ENCODE measurements around the gene LRRC47. TPM values are rescaled to one million over a fixed set of nuclear protein-coding genes. Genes with fewer than 3 reads are reported as not detected.

Gene LRRC47
- total and polyA plus RNA-seq, 2 of the 13 experiments (the other 11 are each of a cell fraction or from before 2014, with no cell fraction given) = 18.3 to 52.5 TPM

GRCh38 chr1:3746830-3747521 is 49.3 kb downstream of the LRRC47 start (continued):
- TF ChIP-seq ZNF260 (CRISPR knock-in tag; IDR thresholded peaks at IDR 0.05; ENCODE audit: borderline replicate concordance, low read depth) = no peak
- TF ChIP-seq, protein P1, sequence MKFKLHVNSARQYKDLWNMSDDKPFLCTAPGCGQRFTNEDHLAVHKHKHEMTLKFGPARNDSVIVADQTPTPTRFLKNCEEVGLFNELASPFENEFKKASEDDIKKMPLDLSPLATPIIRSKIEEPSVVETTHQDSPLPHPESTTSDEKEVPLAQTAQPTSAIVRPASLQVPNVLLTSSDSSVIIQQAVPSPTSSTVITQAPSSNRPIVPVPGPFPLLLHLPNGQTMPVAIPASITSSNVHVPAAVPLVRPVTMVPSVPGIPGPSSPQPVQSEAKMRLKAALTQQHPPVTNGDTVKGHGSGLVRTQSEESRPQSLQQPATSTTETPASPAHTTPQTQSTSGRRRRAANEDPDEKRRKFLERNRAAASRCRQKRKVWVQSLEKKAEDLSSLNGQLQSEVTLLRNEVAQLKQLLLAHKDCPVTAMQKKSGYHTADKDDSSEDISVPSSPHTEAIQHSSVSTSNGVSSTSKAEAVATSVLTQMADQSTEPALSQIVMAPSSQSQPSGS (CRISPR knock-in tag; IDR thresholded peaks at IDR 0.05) = no peak
- TF ChIP-seq ZNF616 (CRISPR knock-in tag; IDR thresholded peaks at IDR 0.05; ENCODE audit: low read depth) = 0 out of 2 replicates have a peak, but pooled peaks have one; percentile 43
- TF ChIP-seq, protein P2, sequence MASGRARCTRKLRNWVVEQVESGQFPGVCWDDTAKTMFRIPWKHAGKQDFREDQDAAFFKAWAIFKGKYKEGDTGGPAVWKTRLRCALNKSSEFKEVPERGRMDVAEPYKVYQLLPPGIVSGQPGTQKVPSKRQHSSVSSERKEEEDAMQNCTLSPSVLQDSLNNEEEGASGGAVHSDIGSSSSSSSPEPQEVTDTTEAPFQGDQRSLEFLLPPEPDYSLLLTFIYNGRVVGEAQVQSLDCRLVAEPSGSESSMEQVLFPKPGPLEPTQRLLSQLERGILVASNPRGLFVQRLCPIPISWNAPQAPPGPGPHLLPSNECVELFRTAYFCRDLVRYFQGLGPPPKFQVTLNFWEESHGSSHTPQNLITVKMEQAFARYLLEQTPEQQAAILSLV (CRISPR knock-in tag; IDR thresholded peaks at IDR 0.05; ENCODE audit: borderline replicate concordance) = peak; percentile 22; the same call in 1 of the 2 replicates
- TF ChIP-seq, protein P3, sequence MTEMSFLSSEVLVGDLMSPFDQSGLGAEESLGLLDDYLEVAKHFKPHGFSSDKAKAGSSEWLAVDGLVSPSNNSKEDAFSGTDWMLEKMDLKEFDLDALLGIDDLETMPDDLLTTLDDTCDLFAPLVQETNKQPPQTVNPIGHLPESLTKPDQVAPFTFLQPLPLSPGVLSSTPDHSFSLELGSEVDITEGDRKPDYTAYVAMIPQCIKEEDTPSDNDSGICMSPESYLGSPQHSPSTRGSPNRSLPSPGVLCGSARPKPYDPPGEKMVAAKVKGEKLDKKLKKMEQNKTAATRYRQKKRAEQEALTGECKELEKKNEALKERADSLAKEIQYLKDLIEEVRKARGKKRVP (CRISPR knock-in tag; IDR thresholded peaks at IDR 0.05) = no peak
- peak; percentile 59 for TF ChIP-seq DRAP1 (CRISPR knock-in tag; IDR thresholded peaks at IDR 0.05)
- TF ChIP-seq BCL6 (CRISPR knock-in tag; IDR thresholded peaks at IDR 0.05) = no peak
- 0 out of 2 replicates have a peak, but pooled peaks have one; percentile 17 for TF ChIP-seq ZKSCAN8 (CRISPR knock-in tag; IDR thresholded peaks at IDR 0.05; ENCODE audit: borderline replicate concordance)
- peak; percentile 65; the same call in 1 of the 2 replicates for TF ChIP-seq ZNF547 (CRISPR knock-in tag; IDR thresholded peaks at IDR 0.05)
- TF ChIP-seq FOXA3 (CRISPR knock-in tag; IDR thresholded peaks at IDR 0.05) = no peak
- no peak for TF ChIP-seq HHEX (CRISPR knock-in tag; IDR thresholded peaks at IDR 0.05)
- no peak for TF ChIP-seq SIX4 (CRISPR knock-in tag; IDR thresholded peaks at IDR 0.05)
- TF ChIP-seq ZNF275 (CRISPR knock-in tag; IDR thresholded peaks at IDR 0.05; ENCODE audit: borderline replicate concordance) = no peak
- TF ChIP-seq, protein P4, sequence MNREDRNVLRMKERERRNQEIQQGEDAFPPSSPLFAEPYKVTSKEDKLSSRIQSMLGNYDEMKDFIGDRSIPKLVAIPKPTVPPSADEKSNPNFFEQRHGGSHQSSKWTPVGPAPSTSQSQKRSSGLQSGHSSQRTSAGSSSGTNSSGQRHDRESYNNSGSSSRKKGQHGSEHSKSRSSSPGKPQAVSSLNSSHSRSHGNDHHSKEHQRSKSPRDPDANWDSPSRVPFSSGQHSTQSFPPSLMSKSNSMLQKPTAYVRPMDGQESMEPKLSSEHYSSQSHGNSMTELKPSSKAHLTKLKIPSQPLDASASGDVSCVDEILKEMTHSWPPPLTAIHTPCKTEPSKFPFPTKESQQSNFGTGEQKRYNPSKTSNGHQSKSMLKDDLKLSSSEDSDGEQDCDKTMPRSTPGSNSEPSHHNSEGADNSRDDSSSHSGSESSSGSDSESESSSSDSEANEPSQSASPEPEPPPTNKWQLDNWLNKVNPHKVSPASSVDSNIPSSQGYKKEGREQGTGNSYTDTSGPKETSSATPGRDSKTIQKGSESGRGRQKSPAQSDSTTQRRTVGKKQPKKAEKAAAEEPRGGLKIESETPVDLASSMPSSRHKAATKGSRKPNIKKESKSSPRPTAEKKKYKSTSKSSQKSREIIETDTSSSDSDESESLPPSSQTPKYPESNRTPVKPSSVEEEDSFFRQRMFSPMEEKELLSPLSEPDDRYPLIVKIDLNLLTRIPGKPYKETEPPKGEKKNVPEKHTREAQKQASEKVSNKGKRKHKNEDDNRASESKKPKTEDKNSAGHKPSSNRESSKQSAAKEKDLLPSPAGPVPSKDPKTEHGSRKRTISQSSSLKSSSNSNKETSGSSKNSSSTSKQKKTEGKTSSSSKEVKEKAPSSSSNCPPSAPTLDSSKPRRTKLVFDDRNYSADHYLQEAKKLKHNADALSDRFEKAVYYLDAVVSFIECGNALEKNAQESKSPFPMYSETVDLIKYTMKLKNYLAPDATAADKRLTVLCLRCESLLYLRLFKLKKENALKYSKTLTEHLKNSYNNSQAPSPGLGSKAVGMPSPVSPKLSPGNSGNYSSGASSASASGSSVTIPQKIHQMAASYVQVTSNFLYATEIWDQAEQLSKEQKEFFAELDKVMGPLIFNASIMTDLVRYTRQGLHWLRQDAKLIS (CRISPR knock-in tag; IDR thresholded peaks at IDR 0.05) = no peak
- TF ChIP-seq ZNF788 (CRISPR knock-in tag; IDR thresholded peaks at IDR 0.05; ENCODE audit: borderline replicate concordance) = 0 out of 2 replicates have a peak, but pooled peaks have one; percentile 22
- TF ChIP-seq NCOA2 (CRISPR knock-in tag; IDR thresholded peaks at IDR 0.05) = no peak
- TF ChIP-seq, protein P5, sequence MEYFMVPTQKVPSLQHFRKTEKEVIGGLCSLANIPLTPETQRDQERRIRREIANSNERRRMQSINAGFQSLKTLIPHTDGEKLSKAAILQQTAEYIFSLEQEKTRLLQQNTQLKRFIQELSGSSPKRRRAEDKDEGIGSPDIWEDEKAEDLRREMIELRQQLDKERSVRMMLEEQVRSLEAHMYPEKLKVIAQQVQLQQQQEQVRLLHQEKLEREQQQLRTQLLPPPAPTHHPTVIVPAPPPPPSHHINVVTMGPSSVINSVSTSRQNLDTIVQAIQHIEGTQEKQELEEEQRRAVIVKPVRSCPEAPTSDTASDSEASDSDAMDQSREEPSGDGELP (IDR thresholded peaks at IDR 0.05; ENCODE audit: borderline replicate concordance, low read depth) = peak; percentile 55; the same call in 1 of the 2 replicates
- no peak for TF ChIP-seq EP300 (IDR thresholded peaks at IDR 0.05; ENCODE audit: low read depth in 2 of 2, low read length in 2 of 2)
- TF ChIP-seq EP300 (CRISPR knock-in tag; IDR thresholded peaks at IDR 0.05; ENCODE audit: borderline replicate concordance) = no peak
